ENCODE data around the gene ADAMTS2.

The ADAMTS2 gene

DNA sequence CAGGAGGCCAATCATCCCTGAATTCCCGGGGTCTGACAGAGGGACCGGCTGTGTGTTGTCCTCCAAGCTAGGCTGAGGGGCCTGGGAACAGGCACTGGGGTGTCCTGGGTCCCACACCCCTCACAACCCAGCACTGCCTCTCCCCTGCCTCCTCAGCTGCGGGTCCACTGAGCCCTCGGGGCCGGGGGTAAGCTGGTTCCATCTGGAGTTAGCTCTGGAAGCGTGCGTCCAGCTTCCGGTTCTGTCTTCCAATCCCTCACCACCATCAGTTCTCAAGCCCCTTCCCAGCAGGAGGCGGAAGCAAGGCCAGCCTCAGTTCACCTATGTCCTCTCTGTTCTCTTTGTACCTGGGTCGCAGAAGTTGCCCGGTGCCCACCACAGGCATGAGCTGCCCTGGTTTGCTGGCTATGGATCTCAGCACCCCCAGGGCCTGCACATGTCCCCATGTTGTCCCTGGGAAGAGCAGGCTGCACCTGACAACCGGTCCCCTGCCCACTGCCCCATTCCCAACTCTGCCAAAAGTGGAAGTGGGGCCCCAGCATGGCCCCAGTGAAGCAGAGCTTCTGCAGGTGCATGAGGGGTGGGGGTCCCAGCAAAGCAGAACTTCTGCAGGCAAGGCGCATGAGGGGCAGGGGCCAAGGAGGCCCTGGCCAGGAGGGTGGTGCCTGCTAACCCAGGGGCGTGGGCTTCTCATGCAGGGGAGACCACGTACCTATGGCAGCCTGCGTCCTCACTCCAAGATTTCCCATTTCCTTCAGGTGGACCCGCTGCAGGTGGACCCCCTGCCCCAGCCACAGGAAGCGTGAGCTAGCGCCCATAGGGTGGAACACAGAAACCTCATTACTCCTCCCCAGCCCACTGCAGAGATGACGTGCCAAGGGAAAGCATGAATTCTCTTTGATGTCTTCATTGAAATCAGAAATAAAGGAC, 173.2 kb downstream of the ADAMTS2 start:
- no peak for TF ChIP-seq POU2F2 (IDR thresholded peaks at IDR 0.05; ENCODE audit: low read depth, low read length)
- TF ChIP-seq TAF1 (IDR thresholded peaks at IDR 0.05; ENCODE audit: low read depth, low read length), result no peak
- no peak for TF ChIP-seq POLR2A (IDR thresholded peaks at IDR 0.05; ENCODE audit: low read depth, low read length)
- no peak for TF ChIP-seq POLR2AphosphoS5 (IDR thresholded peaks at IDR 0.05; ENCODE audit: low read depth, low read length)
- no peak for TF ChIP-seq PAX5 (IDR thresholded peaks at IDR 0.05; ENCODE audit: insufficient read depth, low read length, severe bottlenecking)
- TF ChIP-seq SPI1 (IDR thresholded peaks at IDR 0.05; ENCODE audit: low read depth, low read length), result no peak
- FAIRE-seq, result no peak
- no peak for DNase-seq (ENCODE audit: insufficient read length, low spot score)

- no peak for FAIRE-seq
- DNase-seq (ENCODE audit: insufficient read length, low spot score), result no peak
- TF ChIP-seq POU2F2 (IDR thresholded peaks at IDR 0.05; ENCODE audit: low read depth, low read length) (no peak), TAF1 (IDR thresholded peaks at IDR 0.05; ENCODE audit: low read depth, low read length) (no peak), PAX5 (IDR thresholded peaks at IDR 0.05; ENCODE audit: insufficient read depth, low read length, severe bottlenecking) (no peak), POLR2AphosphoS5 (IDR thresholded peaks at IDR 0.05; ENCODE audit: low read depth, low read length) (no peak), SPI1 (IDR thresholded peaks at IDR 0.05; ENCODE audit: low read depth, low read length) (no peak), POLR2A (IDR thresholded peaks at IDR 0.05; ENCODE audit: low read depth, low read length) (no peak)
These were observed 173.9 kb downstream of the ADAMTS2 start for GRCh38 chr5:179171251-179171815.

- DNase-seq (ENCODE audit: insufficient read length, low spot score) (no peak), FAIRE-seq (no peak)
- TF ChIP-seq POLR2A (IDR thresholded peaks at IDR 0.05; ENCODE audit: low read depth, low read length), result no peak
- TF ChIP-seq PAX5 (IDR thresholded peaks at IDR 0.05; ENCODE audit: insufficient read depth, low read length, severe bottlenecking), result no peak
- no peak for TF ChIP-seq SPI1 (IDR thresholded peaks at IDR 0.05; ENCODE audit: low read depth, low read length)
- no peak for TF ChIP-seq POLR2AphosphoS5 (IDR thresholded peaks at IDR 0.05; ENCODE audit: low read depth, low read length)
- TF ChIP-seq TAF1 (IDR thresholded peaks at IDR 0.05; ENCODE audit: low read depth, low read length), result no peak
- no peak for TF ChIP-seq POU2F2 (IDR thresholded peaks at IDR 0.05; ENCODE audit: low read depth, low read length)
These were observed 174.7 kb downstream of the ADAMTS2 start for GRCh38 chr5:179170606-179171005.

- no peak for TF ChIP-seq POLR2AphosphoS5 (IDR thresholded peaks at IDR 0.05; ENCODE audit: low read depth, low read length)
- TF ChIP-seq POLR2A (IDR thresholded peaks at IDR 0.05; ENCODE audit: low read depth, low read length), result no peak
- TF ChIP-seq POU2F2 (IDR thresholded peaks at IDR 0.05; ENCODE audit: low read depth, low read length), result no peak
- no peak for TF ChIP-seq SPI1 (IDR thresholded peaks at IDR 0.05; ENCODE audit: low read depth, low read length)
- no peak for TF ChIP-seq PAX5 (IDR thresholded peaks at IDR 0.05; ENCODE audit: insufficient read depth, low read length, severe bottlenecking)
- no peak for TF ChIP-seq TAF1 (IDR thresholded peaks at IDR 0.05; ENCODE audit: low read depth, low read length)
- no peak for DNase-seq (ENCODE audit: insufficient read length, low spot score)
- no peak for FAIRE-seq
These were observed 175.4 kb downstream of the ADAMTS2 start for GRCh38 chr5:179169836-179170235.

GRCh38 chr5:179168664-179169063, 176.6 kb downstream of the ADAMTS2 start:
- DNase-seq (ENCODE audit: insufficient read length, low spot score) (no peak), FAIRE-seq (no peak)
- TF ChIP-seq POLR2A (IDR thresholded peaks at IDR 0.05; ENCODE audit: low read depth, low read length), result no peak
- no peak for TF ChIP-seq SPI1 (IDR thresholded peaks at IDR 0.05; ENCODE audit: low read depth, low read length)

- DNase-seq (ENCODE audit: insufficient read length, low spot score) (no peak), FAIRE-seq (no peak)
- TF ChIP-seq POLR2AphosphoS5 (IDR thresholded peaks at IDR 0.05; ENCODE audit: low read depth, low read length) (no peak), POLR2A (IDR thresholded peaks at IDR 0.05; ENCODE audit: low read depth, low read length) (no peak), POU2F2 (IDR thresholded peaks at IDR 0.05; ENCODE audit: low read depth, low read length) (no peak), TAF1 (IDR thresholded peaks at IDR 0.05; ENCODE audit: low read depth, low read length) (no peak), SPI1 (IDR thresholded peaks at IDR 0.05; ENCODE audit: low read depth, low read length) (no peak), PAX5 (IDR thresholded peaks at IDR 0.05; ENCODE audit: insufficient read depth, low read length, severe bottlenecking) (no peak)
These were observed 177.3 kb downstream of the ADAMTS2 start for GRCh38 chr5:179167871-179168451.

DNA sequence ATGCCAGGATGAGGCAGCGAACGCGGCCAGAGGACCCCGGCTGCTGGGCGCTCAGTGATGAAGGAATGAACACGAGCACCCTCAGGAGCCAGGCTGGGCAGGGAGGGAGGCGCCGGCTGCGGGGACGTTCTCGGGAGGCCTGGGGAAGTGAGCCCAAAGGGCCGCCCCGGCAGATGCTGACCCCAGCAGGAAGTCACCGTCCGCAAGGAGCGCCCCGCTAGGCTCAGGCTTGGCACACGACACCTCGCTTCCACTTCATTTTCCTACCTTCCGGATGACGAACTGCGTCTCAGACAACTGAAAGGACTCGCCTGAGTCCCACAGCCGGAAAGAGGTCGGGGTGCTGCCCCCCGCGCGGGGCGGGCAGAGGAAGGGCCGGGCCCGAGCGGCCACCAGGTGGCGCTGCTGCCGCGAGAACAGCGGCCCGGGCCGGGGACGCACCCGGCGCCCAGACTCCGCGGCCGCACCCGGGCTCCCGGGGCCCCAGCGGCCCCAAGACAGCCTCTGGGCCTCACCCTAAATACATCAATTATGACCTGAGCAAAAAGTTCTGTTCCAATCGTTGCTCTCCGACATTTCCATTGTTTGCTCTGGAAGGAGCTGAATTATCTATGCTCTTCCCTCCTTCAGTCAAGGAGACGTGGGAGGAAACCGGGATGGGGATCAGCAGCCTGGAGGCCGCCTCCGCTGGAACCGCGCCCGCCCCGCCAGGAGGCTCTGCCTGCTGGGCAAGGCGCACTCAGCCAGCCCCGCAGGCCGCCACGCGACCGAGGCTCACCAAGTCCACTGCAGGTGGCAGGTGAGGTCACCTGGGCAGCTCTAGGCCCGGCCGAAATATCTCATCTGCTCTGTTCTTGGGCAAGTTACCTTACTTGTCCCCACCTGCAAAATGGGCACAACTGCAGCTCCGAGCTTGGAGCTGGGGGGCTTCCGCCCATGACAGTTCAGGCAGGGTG, 178.1 kb downstream of the ADAMTS2 start:
- DNase-seq (ENCODE audit: insufficient read length, low spot score), result peak; percentile 77
- TF ChIP-seq SPI1 (IDR thresholded peaks at IDR 0.05; ENCODE audit: low read depth, low read length), result no peak
- no peak for TF ChIP-seq POLR2A (IDR thresholded peaks at IDR 0.05; ENCODE audit: low read depth, low read length)
- TF ChIP-seq POU2F2 (IDR thresholded peaks at IDR 0.05; ENCODE audit: low read depth, low read length), result no peak
- TF ChIP-seq POLR2AphosphoS5 (IDR thresholded peaks at IDR 0.05; ENCODE audit: low read depth, low read length), result no peak
- TF ChIP-seq PAX5 (IDR thresholded peaks at IDR 0.05; ENCODE audit: insufficient read depth, low read length, severe bottlenecking), result no peak
- no peak for TF ChIP-seq TAF1 (IDR thresholded peaks at IDR 0.05; ENCODE audit: low read depth, low read length)
- no peak for FAIRE-seq

DNA sequence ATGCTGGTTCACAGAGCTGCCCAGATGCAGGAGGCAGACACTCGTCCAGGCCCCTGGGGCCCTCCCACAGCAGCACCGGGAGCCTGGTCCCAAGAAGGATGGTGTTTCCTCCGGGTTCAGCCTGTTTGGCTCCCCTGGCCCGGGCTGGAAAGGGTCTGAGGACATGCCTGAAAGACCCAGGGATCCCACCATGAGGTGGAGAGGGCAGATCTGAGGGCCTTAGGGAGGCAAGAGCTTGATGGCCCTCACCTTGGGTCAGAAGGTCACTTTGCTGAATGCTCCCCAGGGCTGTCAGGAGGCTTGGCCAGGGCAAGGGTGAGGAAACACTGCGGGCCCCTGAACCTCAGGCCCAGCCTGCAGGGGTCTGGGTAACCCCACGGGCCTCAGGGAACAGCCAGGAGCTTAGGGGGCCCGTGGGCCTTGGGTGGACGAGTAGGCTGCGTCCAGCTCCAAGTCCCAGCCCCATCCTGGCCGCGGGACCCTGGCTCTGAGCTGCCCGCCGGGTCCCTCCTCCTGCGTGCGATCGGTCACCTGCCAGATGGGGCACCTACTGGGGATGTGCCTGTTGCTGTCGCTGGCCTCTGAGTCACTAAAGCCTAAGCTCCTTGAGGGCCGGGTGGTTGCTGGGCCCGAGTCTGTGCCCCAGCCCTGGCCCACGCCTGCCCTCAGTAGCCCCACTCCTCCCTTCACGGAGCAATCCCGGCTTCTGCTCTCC, 178.9 kb downstream of the ADAMTS2 start:
- DNase-seq (ENCODE audit: insufficient read length, low spot score) (no peak), FAIRE-seq (no peak)
- no peak for TF ChIP-seq PAX5 (IDR thresholded peaks at IDR 0.05; ENCODE audit: insufficient read depth, low read length, severe bottlenecking)

Measured in GM12891 (cell line).